Body of pancreas (tissue), 4 donors: ENCODE results near the gene SRRM3.

Experiments used
- CTCF ChIP-seq, 7 experiments: fragments of 450-650 bp in 4 of 7; fragments of 200-600 bp in 3 of 7; sonication (generic) in 3 of 7; IDR thresholded peaks; one replicate each; pipeline ENCODE4 v1.5.1; 2016 to 2019; ENCODE audit warnings: antibody characterized with exemption in 7 of 7
- POLR2A ChIP-seq, 3 donors: fragments of 450-650 bp; IDR thresholded peaks; one replicate each; pipeline ENCODE4 v1.6.1; 2016; ENCODE audit warnings: antibody characterized with exemption in 3 of 3, mild to moderate bottlenecking in 2 of 3

DNA sequence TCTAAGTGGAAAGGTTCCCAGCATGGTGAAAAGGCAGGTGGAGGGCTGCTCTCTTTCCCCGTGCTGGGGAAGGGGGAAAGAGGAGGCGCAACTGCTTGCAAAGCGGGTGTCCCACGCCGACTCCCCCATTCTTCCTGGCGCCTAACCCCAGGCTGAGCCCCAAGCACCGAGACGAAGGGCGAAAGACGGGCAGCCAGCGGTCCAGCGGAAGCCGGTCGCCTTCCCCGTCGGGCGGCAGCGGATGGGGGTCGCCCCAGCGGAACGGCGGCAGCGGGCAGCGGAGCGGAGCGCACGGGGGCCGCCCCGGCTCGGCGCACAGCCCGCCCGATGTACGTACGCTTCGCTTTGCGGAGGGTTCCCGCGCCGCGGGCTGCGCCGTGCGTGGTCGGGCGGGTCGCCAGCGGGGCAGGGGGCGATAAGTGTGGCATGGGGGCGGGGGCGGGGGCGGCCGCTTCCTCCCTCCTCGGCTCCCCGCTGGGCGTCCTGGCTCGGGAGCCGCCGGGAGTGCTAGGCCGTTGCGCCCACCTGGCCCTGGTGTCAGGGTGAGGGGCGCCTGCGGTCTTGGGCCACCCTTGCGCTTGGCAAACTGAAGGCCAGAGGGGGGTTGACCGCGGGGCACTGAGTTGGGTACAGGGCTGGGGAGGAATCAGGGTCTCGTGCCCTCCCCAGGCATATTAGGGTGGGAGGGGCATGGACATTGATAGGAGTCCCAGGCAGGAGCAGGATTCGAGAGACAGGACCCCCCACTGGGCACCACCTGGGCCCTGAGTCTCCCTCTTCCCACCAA, 65.6 kb downstream of the SRRM3 start:
- no peak for TF ChIP-seq CTCF (IDR thresholded peaks at IDR 0.05)
- no peak for TF ChIP-seq POLR2A (IDR thresholded peaks at IDR 0.05)
